ENCODE data around the gene BMPR1B.

Gene BMPR1B

DNA sequence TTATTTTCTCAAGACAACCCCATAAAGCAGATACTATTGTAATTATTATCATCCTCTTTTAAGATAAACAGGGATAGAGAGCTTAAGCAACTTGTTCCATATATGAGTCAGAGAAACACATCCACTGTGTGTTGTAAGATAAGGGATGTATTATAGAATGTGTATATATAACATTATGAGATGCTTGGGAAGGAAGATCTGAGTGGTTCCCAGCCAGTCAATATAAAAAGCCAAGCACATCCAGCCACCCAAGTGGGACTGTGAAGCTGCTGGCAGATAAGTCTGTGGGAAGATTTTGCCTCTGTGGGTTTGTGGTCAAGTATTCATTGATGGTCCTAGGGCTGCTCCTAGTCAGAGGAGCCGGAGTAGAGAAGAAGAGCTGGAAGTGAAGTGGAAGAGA lies 16.5 kb upstream of the BMPR1B start:
- no peak overlapping the region for H3K27ac ChIP-seq
- TF ChIP-seq, protein P1, sequence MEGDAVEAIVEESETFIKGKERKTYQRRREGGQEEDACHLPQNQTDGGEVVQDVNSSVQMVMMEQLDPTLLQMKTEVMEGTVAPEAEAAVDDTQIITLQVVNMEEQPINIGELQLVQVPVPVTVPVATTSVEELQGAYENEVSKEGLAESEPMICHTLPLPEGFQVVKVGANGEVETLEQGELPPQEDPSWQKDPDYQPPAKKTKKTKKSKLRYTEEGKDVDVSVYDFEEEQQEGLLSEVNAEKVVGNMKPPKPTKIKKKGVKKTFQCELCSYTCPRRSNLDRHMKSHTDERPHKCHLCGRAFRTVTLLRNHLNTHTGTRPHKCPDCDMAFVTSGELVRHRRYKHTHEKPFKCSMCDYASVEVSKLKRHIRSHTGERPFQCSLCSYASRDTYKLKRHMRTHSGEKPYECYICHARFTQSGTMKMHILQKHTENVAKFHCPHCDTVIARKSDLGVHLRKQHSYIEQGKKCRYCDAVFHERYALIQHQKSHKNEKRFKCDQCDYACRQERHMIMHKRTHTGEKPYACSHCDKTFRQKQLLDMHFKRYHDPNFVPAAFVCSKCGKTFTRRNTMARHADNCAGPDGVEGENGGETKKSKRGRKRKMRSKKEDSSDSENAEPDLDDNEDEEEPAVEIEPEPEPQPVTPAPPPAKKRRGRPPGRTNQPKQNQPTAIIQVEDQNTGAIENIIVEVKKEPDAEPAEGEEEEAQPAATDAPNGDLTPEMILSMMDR (IDR thresholded peaks at IDR 0.05): no peak
- DNase-seq (ENCODE audit: low spot score): no peak
- no peak overlapping the region for H3K4me3 ChIP-seq

DNA sequence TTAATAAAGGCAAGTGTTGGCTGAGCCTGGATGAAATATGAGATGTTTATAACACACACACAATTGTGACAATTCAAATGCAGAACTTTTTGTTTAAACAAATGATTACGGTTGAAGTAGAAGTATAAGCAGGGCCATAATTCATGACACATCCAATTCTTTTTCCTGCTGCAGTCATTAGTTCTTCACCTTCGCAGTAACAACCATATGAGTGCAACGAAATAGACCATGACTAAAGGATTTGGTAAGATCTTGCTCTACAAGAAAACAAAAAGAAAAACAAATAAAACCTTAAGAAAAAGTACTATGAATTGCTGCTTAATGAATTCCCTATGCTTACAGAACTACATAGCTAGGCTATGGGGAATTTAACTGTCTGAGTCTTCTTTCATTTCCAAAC lies 13.9 kb upstream of the BMPR1B start:
- TF ChIP-seq, protein P1 (IDR thresholded peaks at IDR 0.05): no peak
- Histone ChIP-seq H3K27ac (no peak overlapping the region), H3K4me3 (no peak overlapping the region)
- DNase-seq (ENCODE audit: low spot score): no peak

DNA sequence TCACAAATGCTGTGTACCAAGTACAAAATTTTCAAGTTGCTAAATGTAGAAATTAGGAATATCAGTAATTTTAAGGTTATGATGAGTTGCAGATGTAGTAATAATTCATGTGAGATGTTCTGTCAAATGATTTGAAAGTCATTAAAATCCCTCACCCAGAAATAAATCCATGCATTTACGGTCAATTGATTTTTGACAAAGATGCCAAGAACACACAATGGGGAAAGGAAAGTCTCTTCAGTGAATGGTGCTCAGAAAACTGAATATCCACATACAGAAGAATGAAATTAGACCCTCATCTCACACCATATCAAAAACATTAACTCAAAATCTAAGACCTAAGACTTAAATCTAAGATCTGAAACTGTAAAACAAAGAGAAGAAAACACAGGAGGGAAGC lies 12.9 kb upstream of the BMPR1B start:
- TF ChIP-seq, protein P1 (IDR thresholded peaks at IDR 0.05): no peak
- no peak overlapping the region for H3K4me3 ChIP-seq
- no peak overlapping the region for H3K27ac ChIP-seq
- no peak for DNase-seq (ENCODE audit: low spot score)

DNA sequence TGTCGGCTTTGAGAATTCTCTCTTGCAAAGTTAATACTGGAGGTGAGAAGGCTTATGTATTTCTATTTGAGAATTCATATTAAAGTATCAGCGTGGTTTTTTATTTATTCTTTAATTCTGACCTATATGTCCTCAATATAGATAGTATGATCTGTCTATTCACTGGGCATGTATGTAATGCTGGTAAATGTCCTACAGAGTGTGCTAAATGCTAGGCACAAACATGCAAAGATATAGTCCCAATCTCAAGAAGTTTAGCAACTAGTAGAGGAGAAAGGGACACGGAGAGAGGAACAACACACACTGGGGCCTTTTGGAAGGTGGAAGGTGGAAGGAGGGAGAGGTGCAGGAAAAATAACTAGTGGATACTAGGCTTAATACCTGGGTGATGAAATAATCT lies 11.0 kb upstream of the BMPR1B start:
- TF ChIP-seq, protein P1 (IDR thresholded peaks at IDR 0.05): no peak
- H3K27ac ChIP-seq: no peak overlapping the region
- no peak overlapping the region for H3K4me3 ChIP-seq
- DNase-seq (ENCODE audit: low spot score): no peak

DNA sequence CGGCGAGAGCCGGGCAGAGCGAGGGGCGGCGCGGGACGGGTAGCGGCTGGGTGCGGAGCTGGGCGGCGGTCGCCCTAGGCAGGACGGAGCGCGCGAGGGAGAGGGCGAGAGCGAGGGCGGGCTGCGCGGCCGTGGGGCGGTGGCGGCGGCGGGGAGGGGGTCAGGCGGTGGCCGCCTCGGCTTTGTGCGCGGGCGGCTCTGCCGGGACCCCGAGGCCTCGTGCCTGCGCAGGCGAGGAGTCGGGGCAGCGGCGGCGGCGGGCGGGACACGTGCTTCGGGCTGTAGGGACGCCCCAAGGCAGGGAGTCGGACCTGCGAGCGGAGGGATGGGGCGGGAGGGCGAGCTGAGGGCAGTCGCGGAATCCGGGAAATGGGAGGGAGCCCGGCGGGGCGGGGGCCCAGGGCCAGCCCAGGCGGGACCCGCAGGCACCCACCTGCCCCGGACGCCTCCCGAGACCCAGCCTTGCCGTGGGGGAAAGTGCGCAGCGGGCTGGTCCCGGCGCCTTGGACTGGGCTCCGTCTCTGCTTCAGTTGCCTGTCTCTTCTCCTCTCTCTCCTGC lies 465 bp downstream of the BMPR1B start:
- peak; percentile 73 for DNase-seq (ENCODE audit: low spot score)
- H3K4me3 ChIP-seq: peak overlapping the region; percentile 91
- H3K27ac ChIP-seq: peak overlapping the region; percentile 66 to 88
- TF ChIP-seq, protein P1 (IDR thresholded peaks at IDR 0.05): no peak

DNA sequence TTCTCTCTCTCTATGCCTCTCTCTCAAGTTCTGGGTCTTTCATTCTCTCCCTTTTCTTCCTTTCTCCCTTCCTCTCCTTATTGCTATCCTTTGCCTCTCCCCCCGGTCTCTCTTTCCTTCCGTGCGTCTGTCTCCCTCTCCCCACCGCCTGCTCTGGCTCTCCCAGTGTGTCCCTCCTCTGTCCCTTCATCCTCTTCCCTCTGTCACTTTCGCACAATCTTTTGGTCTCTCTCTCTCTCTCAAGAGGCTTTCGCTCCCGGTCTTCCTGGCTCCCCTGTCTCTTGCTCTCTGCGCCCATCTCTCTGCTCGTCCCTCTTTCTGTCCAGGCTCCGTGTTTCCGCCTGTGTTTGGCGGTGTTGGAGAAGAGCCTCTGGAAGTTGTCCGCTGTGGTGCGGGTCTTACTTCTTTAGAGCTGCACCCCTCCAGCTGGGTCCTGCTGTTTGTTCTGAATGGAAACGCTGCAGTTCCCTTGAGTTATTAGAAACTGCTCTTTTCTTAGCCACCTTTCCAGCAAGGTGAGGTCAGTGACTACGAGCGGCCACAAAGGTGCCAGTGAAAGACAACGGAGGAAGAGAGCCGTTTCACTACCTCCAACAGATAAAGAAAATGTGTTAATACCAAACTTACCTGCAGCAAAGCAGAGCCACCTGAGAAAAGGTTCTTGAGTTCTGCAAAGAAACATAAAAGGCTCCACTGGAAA lies 1.1 kb downstream of the BMPR1B start:
- H3K4me3 ChIP-seq: peak overlapping the region; percentile 91
- TF ChIP-seq, protein P1 (IDR thresholded peaks at IDR 0.05): no peak
- peak overlapping the region; percentile 66 to 88 for H3K27ac ChIP-seq
- no peak for DNase-seq (ENCODE audit: low spot score)

DNA sequence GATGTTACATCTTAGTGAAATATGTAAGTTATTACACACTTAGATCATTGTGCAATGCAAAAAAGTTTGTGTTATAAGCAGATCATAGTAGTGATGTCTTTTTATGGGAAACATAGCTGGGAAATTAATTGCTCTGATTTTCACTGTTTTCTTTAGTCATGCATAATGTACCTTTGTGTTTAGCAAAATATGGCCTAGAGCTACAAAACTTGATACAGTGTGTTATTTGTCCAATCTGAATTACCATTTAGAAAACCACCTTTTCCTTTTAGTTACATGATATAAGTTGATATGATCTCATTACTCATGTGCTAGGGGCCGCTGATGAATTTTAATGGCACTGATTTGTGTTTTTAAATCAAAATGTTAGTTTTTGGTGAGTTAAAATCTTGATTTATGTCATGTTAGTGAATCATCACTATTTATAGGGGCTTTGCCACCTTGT lies 2.0 kb downstream of the BMPR1B start:
- Histone ChIP-seq H3K4me3 (no peak overlapping the region), H3K27ac (no peak overlapping the region)
- TF ChIP-seq, protein P1 (IDR thresholded peaks at IDR 0.05): no peak
- DNase-seq (ENCODE audit: low spot score): no peak

All from coronary artery (tissue), 2 donors.